ENCODE data around the gene CORO2B. TPM values are rescaled to one million over a fixed set of nuclear protein-coding genes. Genes with fewer than 3 reads are reported as not detected.

Gene CORO2B
- total RNA-seq, 3 donors from 2014 or later, result 1.3 to 4.7 (median 1.9) TPM

DNA sequence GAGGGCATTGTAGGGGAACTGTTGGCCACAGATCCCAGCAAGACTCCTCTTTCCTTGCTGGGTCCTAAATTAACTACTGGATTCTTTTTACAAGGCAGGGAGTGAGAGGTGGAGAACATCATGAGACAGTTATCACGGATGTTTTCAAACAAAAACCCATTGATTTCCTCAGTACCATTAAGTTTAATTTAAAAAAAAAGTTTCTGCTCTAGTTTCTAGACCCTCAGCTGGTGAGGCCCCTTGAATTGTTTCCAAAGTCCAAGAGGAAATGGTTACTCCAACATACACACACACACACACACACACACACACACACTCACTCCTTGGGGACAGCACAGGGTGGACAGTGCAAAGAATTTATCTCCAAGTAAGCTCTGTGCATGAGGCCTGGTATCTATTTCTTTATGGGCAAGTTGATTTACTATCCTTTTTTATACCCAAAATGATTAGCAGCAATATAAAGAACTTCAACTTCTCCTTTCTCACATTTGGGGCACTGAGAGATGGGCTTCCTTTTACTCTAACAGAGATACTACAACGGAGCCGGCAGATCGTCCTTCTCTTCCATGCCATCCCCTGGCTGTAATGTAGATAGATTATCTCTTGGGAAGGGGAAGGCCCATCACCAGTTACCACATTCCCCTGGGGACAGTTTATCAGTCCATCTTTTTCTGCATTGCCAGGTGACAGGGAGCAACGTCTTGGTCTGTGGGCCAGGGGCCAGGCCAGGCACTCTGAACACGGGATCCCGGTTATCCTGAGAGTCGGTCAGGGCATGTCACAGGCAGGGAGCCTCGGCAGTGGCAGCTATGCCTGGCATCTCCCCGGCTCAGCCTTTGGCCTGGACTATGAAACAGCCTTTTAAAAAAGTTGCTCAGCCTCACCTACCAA is 54.7 kb downstream of the CORO2B start:
- no peak for DNase-seq
- H3K4me1 ChIP-seq (ENCODE audit: low read depth), result no peaks in the 10 kb centered on the region
- no peak for ATAC-seq
- no peaks in the 10 kb centered on the region for H3K36me3 ChIP-seq (ENCODE audit: low read depth)
- H3K4me3 ChIP-seq, result no peak overlapping the region
- intact Hi-C loops (cut with DNase I, micrococcal nuclease), result no loop called here
- TF ChIP-seq, protein P1, sequence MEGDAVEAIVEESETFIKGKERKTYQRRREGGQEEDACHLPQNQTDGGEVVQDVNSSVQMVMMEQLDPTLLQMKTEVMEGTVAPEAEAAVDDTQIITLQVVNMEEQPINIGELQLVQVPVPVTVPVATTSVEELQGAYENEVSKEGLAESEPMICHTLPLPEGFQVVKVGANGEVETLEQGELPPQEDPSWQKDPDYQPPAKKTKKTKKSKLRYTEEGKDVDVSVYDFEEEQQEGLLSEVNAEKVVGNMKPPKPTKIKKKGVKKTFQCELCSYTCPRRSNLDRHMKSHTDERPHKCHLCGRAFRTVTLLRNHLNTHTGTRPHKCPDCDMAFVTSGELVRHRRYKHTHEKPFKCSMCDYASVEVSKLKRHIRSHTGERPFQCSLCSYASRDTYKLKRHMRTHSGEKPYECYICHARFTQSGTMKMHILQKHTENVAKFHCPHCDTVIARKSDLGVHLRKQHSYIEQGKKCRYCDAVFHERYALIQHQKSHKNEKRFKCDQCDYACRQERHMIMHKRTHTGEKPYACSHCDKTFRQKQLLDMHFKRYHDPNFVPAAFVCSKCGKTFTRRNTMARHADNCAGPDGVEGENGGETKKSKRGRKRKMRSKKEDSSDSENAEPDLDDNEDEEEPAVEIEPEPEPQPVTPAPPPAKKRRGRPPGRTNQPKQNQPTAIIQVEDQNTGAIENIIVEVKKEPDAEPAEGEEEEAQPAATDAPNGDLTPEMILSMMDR (IDR thresholded peaks at IDR 0.05), result no peak
- no peaks in the 10 kb centered on the region for H3K9me3 ChIP-seq

DNA sequence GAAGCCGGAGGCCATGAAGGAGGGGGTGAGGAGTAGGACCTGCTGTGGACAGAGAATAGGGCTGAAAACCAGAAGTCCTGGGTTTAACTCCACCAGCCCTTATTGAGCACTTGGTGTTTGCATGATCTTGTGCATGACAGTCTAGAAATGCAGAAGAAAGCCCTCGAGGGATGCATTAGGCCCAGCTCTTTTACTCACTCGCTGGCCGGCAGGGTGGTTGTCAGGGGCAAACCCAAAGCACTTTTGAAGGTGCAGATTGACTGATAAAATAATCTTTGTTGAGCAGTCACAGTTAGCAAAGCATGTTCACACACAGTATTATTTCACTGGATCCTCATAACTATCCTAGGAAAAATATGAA is 55.3 kb downstream of the CORO2B start:
- DNase-seq (no peak), ATAC-seq (no peak)
- Histone ChIP-seq H3K36me3 (ENCODE audit: low read depth) (no peaks in the 10 kb centered on the region), H3K4me1 (ENCODE audit: low read depth) (no peaks in the 10 kb centered on the region), H3K9me3 (no peaks in the 10 kb centered on the region), H3K4me3 (no peak overlapping the region)
- intact Hi-C loops (cut with DNase I, micrococcal nuclease), result no loop called here
- TF ChIP-seq, protein P1 (IDR thresholded peaks at IDR 0.05), result no peak

DNA sequence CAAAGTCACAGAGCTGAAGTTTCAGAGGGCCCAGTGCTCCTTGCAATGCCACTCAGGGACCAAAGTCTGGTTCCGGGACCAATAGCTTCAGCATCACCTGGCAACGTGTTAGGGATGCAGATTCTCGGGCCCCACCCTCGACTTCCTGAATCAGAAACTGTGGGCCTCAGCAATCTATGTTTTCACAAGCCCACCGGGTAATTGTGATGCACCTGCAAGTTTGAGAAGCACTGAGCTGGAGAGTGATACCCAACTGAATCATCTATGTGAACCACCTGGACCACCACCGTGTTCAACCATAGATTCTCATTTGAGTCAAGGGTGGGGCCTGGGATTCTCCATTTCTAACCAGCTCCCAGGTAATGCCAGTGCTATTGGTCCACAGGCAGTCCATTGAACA is 55.7 kb downstream of the CORO2B start:
- H3K4me1 ChIP-seq (ENCODE audit: low read depth), result no peaks in the 10 kb centered on the region
- intact Hi-C loops (cut with DNase I, micrococcal nuclease), result no loop called here
- TF ChIP-seq, protein P1 (IDR thresholded peaks at IDR 0.05), result no peak
- no peak for DNase-seq
- no peak for ATAC-seq
- H3K9me3 ChIP-seq, result no peaks in the 10 kb centered on the region
- H3K36me3 ChIP-seq (ENCODE audit: low read depth), result no peaks in the 10 kb centered on the region
- no peak overlapping the region for H3K4me3 ChIP-seq

- TF ChIP-seq, protein P1 (IDR thresholded peaks at IDR 0.05), result no peak
- Histone ChIP-seq H3K36me3 (ENCODE audit: low read depth) (no peaks in the 10 kb centered on the region), H3K4me3 (no peak overlapping the region), H3K9me3 (no peaks in the 10 kb centered on the region), H3K4me1 (ENCODE audit: low read depth) (no peaks in the 10 kb centered on the region)
- DNase-seq, result no peak
- intact Hi-C loops (cut with DNase I, micrococcal nuclease), result no loop called here
- ATAC-seq, result no peak
Measured at GRCh38 chr15:68635141-68635540, 56.3 kb downstream of the CORO2B start.

DNA sequence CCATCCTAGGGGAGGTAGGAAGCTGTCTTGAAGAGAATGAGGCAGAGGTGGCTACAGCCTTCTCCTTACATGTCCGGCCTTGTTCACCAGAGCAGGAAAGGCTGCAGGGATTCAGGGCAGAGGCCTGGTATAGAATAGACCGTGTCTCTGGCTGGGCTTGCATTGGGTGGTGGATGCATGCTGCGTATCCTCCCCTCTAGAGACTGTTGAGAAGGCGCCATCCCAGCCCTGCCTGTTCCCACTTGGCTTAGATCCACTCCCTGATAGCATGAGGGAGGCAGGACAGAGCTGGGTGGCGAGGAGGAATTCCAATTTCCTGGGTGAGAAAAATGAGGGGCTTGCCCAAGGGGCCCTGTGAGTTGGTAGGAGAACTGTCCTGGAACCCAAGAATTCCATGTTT is 57.5 kb downstream of the CORO2B start:
- intact Hi-C loops (cut with DNase I, micrococcal nuclease), result no loop called here
- no peak for ATAC-seq
- no peak for DNase-seq

More for the DNA sequence above, 57.5 kb downstream of the CORO2B start:
- no peak overlapping the region for H3K4me3 ChIP-seq
- H3K4me1 ChIP-seq (ENCODE audit: low read depth), result no peaks in the 10 kb centered on the region
- TF ChIP-seq, protein P1 (IDR thresholded peaks at IDR 0.05), result no peak
- H3K9me3 ChIP-seq, result no peaks in the 10 kb centered on the region
- H3K36me3 ChIP-seq (ENCODE audit: low read depth), result no peaks in the 10 kb centered on the region

All from mucosa of descending colon (tissue), 3 donors.